ENCODE measurements around the gene PPTC7.

GRCh38 chr12:110555577-110556406 lies 27.3 kb downstream of the PPTC7 start:
- no peak for TF ChIP-seq POLR2A (IDR thresholded peaks at IDR 0.05; ENCODE audit: low read depth, low read length)
- TF ChIP-seq SPI1 (IDR thresholded peaks at IDR 0.05; ENCODE audit: low read depth, low read length): no peak

Data from GM12891 (cell line).